Astrocyte (in vitro differentiated cells and primary cell): ENCODE results near the gene OLFML2B. TPM values are rescaled to one million over a fixed set of nuclear protein-coding genes. Genes with fewer than 3 reads are reported as not detected.

Experiments used
- DNase-seq: peaks from one replicate; pipeline ENCODE4 v3.0.0-alpha.2; 2010; ENCODE audit warnings: low read depth
- FAIRE-seq: peaks from 2 replicates; lab custom pipeline; 2011; peaks lifted over from hg19 to GRCh38; lab: Jason Lieb, UNC
- H2AFZ ChIP-seq: 2 replicates; pipeline ENCODE4 v1.6.0; 2012; ENCODE audit warnings: low read depth, low read length, inconsistent platforms
- H3K27ac ChIP-seq: 2 replicates; pipeline ENCODE4 v1.5.1; 2011; ENCODE audit warnings: low read depth, low read length, inconsistent platforms
- H3K27me3 ChIP-seq: 2 replicates; pipeline ENCODE4 v1.6.0; 2011; ENCODE audit warnings: low read length, inconsistent platforms; ENCODE audit not compliant: insufficient read depth
- H3K36me3 ChIP-seq: 2 replicates; pipeline ENCODE4 v1.5.1; 2011; ENCODE audit warnings: low read length, inconsistent platforms; ENCODE audit not compliant: insufficient read depth
- H3K4me1 ChIP-seq: 2 replicates; pipeline ENCODE4 v1.5.1; 2011; ENCODE audit warnings: low read length, inconsistent platforms; ENCODE audit not compliant: insufficient read depth
- H3K4me2 ChIP-seq: 2 replicates; pipeline ENCODE4 v1.6.0; 2012; ENCODE audit warnings: low read length, inconsistent platforms
- H3K4me3 ChIP-seq: 2 replicates; pipeline ENCODE4 v1.5.1; 2011; ENCODE audit warnings: low read depth, mild to moderate bottlenecking, low read length, inconsistent platforms; ENCODE audit not compliant: insufficient read depth
- H3K79me2 ChIP-seq: 2 replicates; pipeline ENCODE4 v1.6.0; 2012; ENCODE audit warnings: mild to moderate bottlenecking, low read length, inconsistent platforms; ENCODE audit not compliant: insufficient read depth
- H3K9ac ChIP-seq: 2 replicates; pipeline ENCODE4 v1.6.0; 2012; ENCODE audit warnings: mild to moderate bottlenecking, low read length, inconsistent platforms
- H3K9me3 ChIP-seq: 2 replicates; pipeline ENCODE4 v1.5.1; 2012; ENCODE audit warnings: low read depth, mild to moderate bottlenecking, low read length, inconsistent platforms; ENCODE audit not compliant: insufficient read depth
- H4K20me1 ChIP-seq: 2 replicates; pipeline ENCODE4 v1.6.0; 2012; ENCODE audit warnings: low read length, inconsistent platforms; ENCODE audit not compliant: insufficient read depth
- H3K27ac Mint-ChIP-seq: one replicate; pipeline ENCODE4 v1.8.0; 2021; ENCODE audit warnings: mild to moderate bottlenecking, mixed read lengths; ENCODE audit not compliant: unreplicated experiment
- H3K27me3 Mint-ChIP-seq: one replicate; pipeline ENCODE4 v1.8.0; 2021; ENCODE audit warnings: low read depth, mixed read lengths; ENCODE audit not compliant: unreplicated experiment
- H3K36me3 Mint-ChIP-seq: one replicate; pipeline ENCODE4 v1.8.0; 2021; ENCODE audit warnings: low read depth, mixed read lengths; ENCODE audit not compliant: unreplicated experiment
- H3K4me1 Mint-ChIP-seq: one replicate; pipeline ENCODE4 v1.8.0; 2021; ENCODE audit warnings: low read depth, mixed read lengths; ENCODE audit not compliant: unreplicated experiment
- H3K4me3 Mint-ChIP-seq: one replicate; pipeline ENCODE4 v1.8.0; 2021; ENCODE audit warnings: mild to moderate bottlenecking, moderate library complexity, mixed read lengths; ENCODE audit not compliant: unreplicated experiment
- H3K9me3 Mint-ChIP-seq: one replicate; pipeline ENCODE4 v1.8.0; 2021; ENCODE audit warnings: mild to moderate bottlenecking, mixed read lengths; ENCODE audit not compliant: unreplicated experiment
- EZH2 ChIP-seq: IDR thresholded peaks from 2 replicates; pipeline ENCODE4 v1.6.1; 2012; ENCODE audit warnings: mild to moderate bottlenecking, low read length, inconsistent platforms; ENCODE audit not compliant: insufficient read depth
- total RNA-seq: library from RNA; stranded (reverse); gene quantifications from 2 replicates; pipeline ENCODE4 v1.2.1, GENCODE V29; 2021
- TF ChIP-seq, protein P1 (sequence below): IDR thresholded peaks from 2 replicates; pipeline ENCODE4 v1.5.1; 2011; ENCODE audit warnings: low read depth, mild to moderate bottlenecking, inconsistent platforms, low read length, moderate library complexity; ENCODE audit not compliant: insufficient read depth

OLFML2B gene
- total RNA-seq, 1 donor from 2014 or later = 14.7 TPM

GRCh38 chr1:162013289-162013688, 10.4 kb downstream of the OLFML2B start:
- no peaks in the 10 kb centered on the region for H3K79me2 ChIP-seq
- H3K36me3 Mint-ChIP-seq = peaks cover 45% of the 10 kb centered on the region
- TF ChIP-seq, protein P1, sequence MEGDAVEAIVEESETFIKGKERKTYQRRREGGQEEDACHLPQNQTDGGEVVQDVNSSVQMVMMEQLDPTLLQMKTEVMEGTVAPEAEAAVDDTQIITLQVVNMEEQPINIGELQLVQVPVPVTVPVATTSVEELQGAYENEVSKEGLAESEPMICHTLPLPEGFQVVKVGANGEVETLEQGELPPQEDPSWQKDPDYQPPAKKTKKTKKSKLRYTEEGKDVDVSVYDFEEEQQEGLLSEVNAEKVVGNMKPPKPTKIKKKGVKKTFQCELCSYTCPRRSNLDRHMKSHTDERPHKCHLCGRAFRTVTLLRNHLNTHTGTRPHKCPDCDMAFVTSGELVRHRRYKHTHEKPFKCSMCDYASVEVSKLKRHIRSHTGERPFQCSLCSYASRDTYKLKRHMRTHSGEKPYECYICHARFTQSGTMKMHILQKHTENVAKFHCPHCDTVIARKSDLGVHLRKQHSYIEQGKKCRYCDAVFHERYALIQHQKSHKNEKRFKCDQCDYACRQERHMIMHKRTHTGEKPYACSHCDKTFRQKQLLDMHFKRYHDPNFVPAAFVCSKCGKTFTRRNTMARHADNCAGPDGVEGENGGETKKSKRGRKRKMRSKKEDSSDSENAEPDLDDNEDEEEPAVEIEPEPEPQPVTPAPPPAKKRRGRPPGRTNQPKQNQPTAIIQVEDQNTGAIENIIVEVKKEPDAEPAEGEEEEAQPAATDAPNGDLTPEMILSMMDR = no peak
- TF ChIP-seq EZH2 = no peak
- no peak overlapping the region for H3K4me3 ChIP-seq
- no peak overlapping the region for H3K4me2 ChIP-seq
- H3K4me3 Mint-ChIP-seq = no peak overlapping the region
- H3K9ac ChIP-seq = no peak overlapping the region
- H3K4me1 ChIP-seq = no peaks in the 10 kb centered on the region
- peaks cover 6% of the 10 kb centered on the region for H3K9me3 Mint-ChIP-seq
- no peaks in the 10 kb centered on the region for H3K9me3 ChIP-seq
- peaks cover 25% of the 10 kb centered on the region for H3K27me3 Mint-ChIP-seq
- H3K27ac Mint-ChIP-seq = no peak overlapping the region
- no peak for DNase-seq
- no peak for FAIRE-seq
- no peak overlapping the region for H3K27ac ChIP-seq
- no peaks in the 10 kb centered on the region for H3K4me1 Mint-ChIP-seq
- no peaks in the 10 kb centered on the region for H4K20me1 ChIP-seq
- H3K36me3 ChIP-seq = no peaks in the 10 kb centered on the region
- H3K27me3 ChIP-seq = peaks cover 2% of the 10 kb centered on the region
- H2AFZ ChIP-seq = no peak overlapping the region

GRCh38 chr1:162011337-162012012, 12.2 kb downstream of the OLFML2B start:
- no peak overlapping the region for H3K9ac ChIP-seq
- H3K27me3 ChIP-seq = peaks cover 3% of the 10 kb centered on the region
- no peaks in the 10 kb centered on the region for H3K36me3 ChIP-seq
- no peaks in the 10 kb centered on the region for H3K79me2 ChIP-seq
- Mint-ChIP-seq H3K4me3 (no peak overlapping the region), H3K9me3 (peaks cover 6% of the 10 kb centered on the region), H3K4me1 (no peaks in the 10 kb centered on the region), H3K36me3 (peaks cover 37% of the 10 kb centered on the region), H3K27me3 (peaks cover 27% of the 10 kb centered on the region), H3K27ac (no peak overlapping the region)
- H3K4me3 ChIP-seq = no peak overlapping the region
- no peak overlapping the region for H3K27ac ChIP-seq
- H4K20me1 ChIP-seq = no peaks in the 10 kb centered on the region
- DNase-seq (no peak), FAIRE-seq (no peak)
- TF ChIP-seq EZH2 = no peak
- TF ChIP-seq, protein P1 = no peak
- H3K9me3 ChIP-seq = no peaks in the 10 kb centered on the region
- no peak overlapping the region for H2AFZ ChIP-seq
- no peaks in the 10 kb centered on the region for H3K4me1 ChIP-seq
- no peak overlapping the region for H3K4me2 ChIP-seq

GRCh38 chr1:162010175-162010506, 13.5 kb downstream of the OLFML2B start:
- H3K4me2 ChIP-seq = no peak overlapping the region
- Mint-ChIP-seq H3K9me3 (peaks cover 6% of the 10 kb centered on the region), H3K36me3 (peaks cover 29% of the 10 kb centered on the region), H3K27ac (no peak overlapping the region), H3K4me3 (no peak overlapping the region), H3K4me1 (peaks cover 4% of the 10 kb centered on the region), H3K27me3 (peaks cover 21% of the 10 kb centered on the region)
- H3K9ac ChIP-seq = no peak overlapping the region
- H4K20me1 ChIP-seq = no peaks in the 10 kb centered on the region
- DNase-seq = no peak
- peaks cover 3% of the 10 kb centered on the region for H3K27me3 ChIP-seq
- FAIRE-seq = no peak
- H3K79me2 ChIP-seq = no peaks in the 10 kb centered on the region
- no peaks in the 10 kb centered on the region for H3K36me3 ChIP-seq
- no peak overlapping the region for H3K4me3 ChIP-seq
- H3K27ac ChIP-seq = no peak overlapping the region
- H2AFZ ChIP-seq = no peak overlapping the region
- no peaks in the 10 kb centered on the region for H3K4me1 ChIP-seq
- H3K9me3 ChIP-seq = no peaks in the 10 kb centered on the region
- no peak for TF ChIP-seq EZH2
- TF ChIP-seq, protein P1 = no peak
